ENCODE measurements around the gene MRPL21.

- TF ChIP-seq CTCF (IDR thresholded peaks at IDR 0.05) (no peak), POLR2A (IDR thresholded peaks at IDR 0.05) (no peak)
Measured at GRCh38 chr11:68890490-68891231, 13.0 kb downstream of the MRPL21 start.
